IMR-90 (cell line): Measurements from ENCODE around the gene ERGIC1. TPM values are rescaled to one million over a fixed set of nuclear protein-coding genes. Genes with fewer than 3 reads are reported as not detected.

Experiments
- ATAC-seq: fragments of 200-7000 bp; cut with Tn5 transposase; 2 replicates; pipeline ENCODE4 v1.9.1; 2020; ENCODE audit warnings: low read depth, mild to moderate bottlenecking, moderate library complexity
- BruUV-seq: library from RNA; stranded (reverse); fragments of 400-500 nt; replicated peaks from 2 replicates; lab custom pipeline; 2021; lab: Mats Ljungman, UMichigan
- CTCF ChIA-PET: fragments of 300-600 bp; formaldehyde crosslinking; extraction: SDS; loops from one replicate; lab custom pipeline; 2021; ENCODE audit warnings: antibody characterized with exemption; lab: Yijun Ruan, JAX
- POLR2A ChIA-PET: fragments of 300-600 bp; sonication (Branson Sonifier 250); formaldehyde crosslinking; loops from one replicate; lab custom pipeline; 2022; ENCODE audit warnings: antibody characterized with exemption; ENCODE audit not compliant: unreplicated experiment; lab: Charles Lee
- DNase-seq: peaks from one replicate; pipeline ENCODE4 v3.0.0; 2013
- H2AFZ ChIP-seq: replicated peaks from 2 replicates; pipeline ENCODE3; 2013; ENCODE audit warnings: low read length, mild to moderate bottlenecking; ENCODE audit not compliant: poor library complexity
- H2AK5ac ChIP-seq: 2 replicates; pipeline ENCODE4 v1.6.1; 2013; ENCODE audit warnings: low read depth, low read length, inconsistent platforms
- H2AK9ac ChIP-seq: replicated peaks from 2 replicates; pipeline ENCODE3; 2013; ENCODE audit warnings: mild to moderate bottlenecking, low read depth, low read length, moderate library complexity; ENCODE audit not compliant: poor library complexity
- H2BK120ac ChIP-seq: 2 replicates; pipeline ENCODE4 v1.6.1; 2013; ENCODE audit warnings: low read depth, low read length, inconsistent platforms
- H2BK15ac ChIP-seq: 3 replicates; pipeline ENCODE4 v1.6.1; 2013; ENCODE audit warnings: low read depth, low read length, inconsistent platforms
- H2BK20ac ChIP-seq: 2 replicates; pipeline ENCODE4 v1.6.1; 2013; ENCODE audit warnings: low read depth, mild to moderate bottlenecking, inconsistent platforms, low read length, moderate library complexity
- H2BK5ac ChIP-seq: 2 replicates; pipeline ENCODE4 v1.6.1; 2013; ENCODE audit warnings: mild to moderate bottlenecking, low read depth, low read length, inconsistent platforms; ENCODE audit not compliant: poor library complexity, severe bottlenecking
- H3K14ac ChIP-seq: replicated peaks from 2 replicates; pipeline ENCODE4 v1.6.1; 2013; ENCODE audit warnings: low read depth, low read length, inconsistent platforms
- H3K18ac ChIP-seq: 2 replicates; pipeline ENCODE4 v1.6.1; 2013; ENCODE audit warnings: low read depth, low read length, control low read depth
- H3K23ac ChIP-seq: 2 replicates; pipeline ENCODE4 v1.6.1; 2013; ENCODE audit warnings: low read depth, low read length, inconsistent platforms
- H3K27ac ChIP-seq: 2 replicates; pipeline ENCODE4 v1.5.1; 2013; ENCODE audit warnings: mild to moderate bottlenecking, control low read depth, low read length; ENCODE audit not compliant: insufficient read depth
- H3K27me3 ChIP-seq: 2 replicates; pipeline ENCODE4 v1.6.1; 2013; ENCODE audit warnings: low read length; ENCODE audit not compliant: control insufficient read depth, insufficient read depth
- H3K36me3 ChIP-seq: 2 replicates; pipeline ENCODE4 v1.6.1; 2013; ENCODE audit warnings: low read length, mixed read lengths; ENCODE audit not compliant: control insufficient read depth, insufficient read depth
- H3K4ac ChIP-seq: 2 replicates; pipeline ENCODE4 v1.6.1; 2013; ENCODE audit warnings: low read depth, low read length, inconsistent platforms
- H3K4me1 ChIP-seq: 2 replicates; pipeline ENCODE4 v1.6.1; 2013; ENCODE audit warnings: low read length, mixed read lengths; ENCODE audit not compliant: control insufficient read depth, insufficient read depth
- H3K4me2 ChIP-seq: 2 replicates; pipeline ENCODE4 v1.6.1; 2013; ENCODE audit warnings: low read depth, mild to moderate bottlenecking, control low read depth, low read length, moderate library complexity
- H3K4me3 ChIP-seq: 2 replicates; pipeline ENCODE4 v1.5.1; 2013; ENCODE audit warnings: low read depth, mild to moderate bottlenecking, control low read depth, low read length, moderate library complexity; ENCODE audit not compliant: insufficient read depth
- H3K56ac ChIP-seq: 2 replicates; pipeline ENCODE4 v1.6.1; 2013; ENCODE audit warnings: low read length, inconsistent platforms; ENCODE audit not compliant: insufficient read depth; ENCODE audit errors: extremely low read depth
- H3K79me1 ChIP-seq, 2 experiments: 2 replicates each; pipeline ENCODE4 v1.6.1; 2013; ENCODE audit warnings: low read length in 2 of 2, inconsistent platforms in 1 of 2, low read depth in 1 of 2
- H3K9ac ChIP-seq: 2 replicates; pipeline ENCODE4 v1.6.1; 2013; ENCODE audit warnings: low read depth, low read length, control low read depth
- H3K9me1 ChIP-seq: 2 replicates; pipeline ENCODE4 v1.6.1; 2013; ENCODE audit warnings: low read length, inconsistent platforms; ENCODE audit not compliant: insufficient read depth
- H3K9me3 ChIP-seq: 2 replicates; pipeline ENCODE4 v1.6.1; 2013; ENCODE audit warnings: low read length; ENCODE audit not compliant: control insufficient read depth, insufficient read depth
- H4K20me1 ChIP-seq: 2 replicates; pipeline ENCODE4 v1.6.1; 2013; ENCODE audit warnings: low read length, inconsistent platforms; ENCODE audit not compliant: insufficient read depth
- H4K5ac ChIP-seq: 2 replicates; pipeline ENCODE4 v1.6.1; 2013; ENCODE audit warnings: mild to moderate bottlenecking, low read depth, low read length, control low read depth
- H4K8ac ChIP-seq, 2 experiments: 2 replicates each; pipeline ENCODE4 v1.6.1; 2013; ENCODE audit warnings: low read depth in 2 of 2, low read length in 2 of 2, control low read depth in 1 of 2, inconsistent platforms in 1 of 2
- H4K91ac ChIP-seq: 2 replicates; pipeline ENCODE4 v1.6.1; 2013; ENCODE audit warnings: low read depth, low read length, inconsistent platforms; ENCODE audit not compliant: insufficient read depth
- BHLHE40 ChIP-seq: fragments of 150-350 bp; IDR thresholded peaks from 2 replicates; pipeline ENCODE4 v1.6.1; 2016; ENCODE audit warnings: mild to moderate bottlenecking, low read depth, low read length
- CHD1 ChIP-seq: IDR thresholded peaks from 2 replicates; pipeline ENCODE4 v1.6.1; 2012; ENCODE audit warnings: low read depth, low read length, improper control_type of control experiment
- FOS ChIP-seq: fragments of 150-350 bp; IDR thresholded peaks from 2 replicates; pipeline ENCODE4 v1.6.1; 2016; ENCODE audit warnings: low read depth, low read length
- MAFK ChIP-seq: IDR thresholded peaks from 2 replicates; pipeline ENCODE4 v1.6.1; 2012; ENCODE audit warnings: low read depth, low read length, improper control_type of control experiment
- MAZ ChIP-seq: IDR thresholded peaks from 2 replicates; pipeline ENCODE4 v1.6.1; 2012; ENCODE audit warnings: low read depth, mild to moderate bottlenecking, low read length, improper control_type of control experiment, moderate library complexity, borderline replicate concordance
- MXI1 ChIP-seq: IDR thresholded peaks from 2 replicates; pipeline ENCODE4 v1.6.1; 2012; ENCODE audit warnings: low read depth, mild to moderate bottlenecking, low read length, moderate library complexity, borderline replicate concordance
- NFE2L2 ChIP-seq: fragments of 150-350 bp; IDR thresholded peaks from 2 replicates; pipeline ENCODE4 v1.6.1; 2016; ENCODE audit warnings: low read depth, mild to moderate bottlenecking, low read length
- POLR2A ChIP-seq: IDR thresholded peaks from 2 replicates; pipeline ENCODE4 v1.6.1; 2012; ENCODE audit warnings: mild to moderate bottlenecking, low read depth, low read length
- RAD21 ChIP-seq: IDR thresholded peaks from 2 replicates; pipeline ENCODE4 v1.6.1; 2012; ENCODE audit warnings: low read length, improper control_type of control experiment
- RCOR1 ChIP-seq: IDR thresholded peaks from 2 replicates; pipeline ENCODE4 v1.6.1; 2012; ENCODE audit warnings: mild to moderate bottlenecking, low read length, improper control_type of control experiment; ENCODE audit not compliant: insufficient replicate concordance
- RFX5 ChIP-seq: IDR thresholded peaks from 2 replicates; pipeline ENCODE4 v1.8.0; 2012; ENCODE audit warnings: low read depth, mild to moderate bottlenecking, low read length, moderate library complexity
- SMC3 ChIP-seq: fragments of 150-350 bp; IDR thresholded peaks from 2 replicates; pipeline ENCODE4 v1.6.1; 2016; ENCODE audit warnings: low read depth, mild to moderate bottlenecking, antibody characterized with exemption, low read length, moderate library complexity
- WGBS, 2 experiments: methylation state at CpG; one replicate each; pipeline versions ENCODE4 v1.1.5 to v1.1.7; 2013; ENCODE audit warnings: missing lambda C conversion rate in 2 of 2; ENCODE audit not compliant: insufficient read length in 1 of 2; ENCODE audit errors: extremely low coverage in 2 of 2; 5-methylcytosine and 5-hydroxymethylcytosine counted together
- dilution Hi-C: fragments of 300-500 bp; cut with HindIII; formaldehyde crosslinking; loops from one replicate; pipeline ENCODE4 v1.14.3; 2018; ENCODE audit warnings: low sequenced_read_pairs; ENCODE audit not compliant: unreplicated experiment
- in situ Hi-C: fragments of 300-500 bp; cut with MboI; formaldehyde crosslinking; loops from 3 replicates; pipeline ENCODE4 v1.14.3; 2019; ENCODE audit warnings: low sequenced_read_pairs, inconsistent platforms, mixed read lengths
- intact Hi-C: fragments of 100-400 bp; cut with micrococcal nuclease; formaldehyde crosslinking; loops from 2 replicates; pipeline ENCODE4 v1.10.0; 2022
- polyA plus RNA-seq, 3 experiments: library from polyadenylated mRNA; depleted of rRNA; stranded (reverse); fragments of >200 nt; gene quantifications; 2 replicates each; pipeline ENCODE4 v1.2.3, GENCODE V29; 2012; ENCODE audit warnings: low replicate concordance in 1 of 3
- total RNA-seq: library from RNA; depleted of rRNA; stranded (reverse); fragments of >200 nt; gene quantifications from 2 replicates; pipeline ENCODE4 v1.2.3, GENCODE V29; 2012
- TF ChIP-seq, protein P1 (sequence below): fragments of 150-350 bp; IDR thresholded peaks from 2 replicates; pipeline ENCODE4 v1.6.1; 2017; ENCODE audit warnings: mild to moderate bottlenecking, antibody characterized with exemption, low read length, low read depth
- TF ChIP-seq, protein P2 (sequence below): conservative IDR thresholded peaks from 2 replicates; pipeline ENCODE4 v1.5.1; 2012; ENCODE audit warnings: mild to moderate bottlenecking, low read depth, low read length, improper control_type of control experiment

The ERGIC1 gene
- total and polyA plus RNA-seq, 2 of the 4 experiments (the other 2 are of a cell fraction), result 134 to 192 TPM

DNA sequence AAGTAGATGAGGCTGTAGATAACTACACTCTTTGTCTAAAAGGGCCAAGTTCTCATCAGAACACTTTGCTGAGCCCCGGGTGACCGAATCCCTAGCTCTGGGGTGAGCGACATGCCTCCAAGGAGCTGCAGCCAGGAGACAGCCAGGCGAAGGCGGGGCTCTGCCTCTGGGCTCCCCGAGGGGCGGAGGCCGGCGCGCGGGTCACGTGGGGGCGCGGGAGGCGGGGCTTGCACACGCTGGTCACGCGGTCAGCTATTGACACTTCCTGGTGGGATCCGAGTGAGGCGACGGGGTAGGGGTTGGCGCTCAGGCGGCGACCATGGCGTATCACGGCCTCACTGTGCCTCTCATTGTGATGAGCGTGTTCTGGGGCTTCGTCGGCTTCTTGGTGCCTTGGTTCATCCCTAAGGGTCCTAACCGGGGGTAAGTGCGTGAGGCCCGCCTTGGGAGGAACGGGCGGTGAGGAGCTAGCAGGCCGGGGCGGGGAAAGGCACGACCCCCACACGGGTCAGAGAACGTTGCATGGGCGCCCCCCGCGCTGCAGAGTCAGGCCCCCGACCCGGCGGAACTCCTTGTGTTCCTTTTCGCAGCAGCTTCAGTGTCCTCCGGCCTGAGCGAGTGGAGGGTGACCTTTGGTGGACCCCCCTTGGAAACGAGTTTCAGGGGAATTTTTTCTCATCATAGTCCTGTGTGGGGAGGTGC lies 149.6 kb downstream of the ERGIC1 start, which contains the start of gene ATP6V0E1:
Gene ATP6V0E1, plus strand, starts transcription at position 230 of the 702 bp plus-strand sequence. Its CDS starts 90 bp downstream, at position 320.
- peak within 1 kb of the TSS; percentile 87 for H3K14ac ChIP-seq
- peak within 1 kb of the TSS; percentile 94 for H2AK9ac ChIP-seq
- peak within 1 kb of the TSS; percentile 89 for H3K4me2 ChIP-seq
- H3K4ac ChIP-seq, result peak within 1 kb of the TSS; percentile 79
- CTCF ChIA-PET, result interaction anchor here (0.7 to 1.4 kb wide), 7 partner anchors 11 to 403 kb away, joined by 3 to 6 read pairs (median 4); no protein-coding TSS in a partner anchor
- peak within 1 kb of the TSS; percentile 84 for H2BK120ac ChIP-seq
- peak within 1 kb of the TSS; percentile 75 for H3K23ac ChIP-seq
- H2AK5ac ChIP-seq, result peak within 1 kb of the TSS; percentile 79
- H4K5ac ChIP-seq, result peak within 1 kb of the TSS; percentile 45
- dilution Hi-C loops, result no loop called here
- ATAC-seq (peak; percentile 95), DNase-seq (peak; percentile 86)
- 0% methylated on average over 23 of the region's 49 CpGs; no CpG with 5 or more reads in 1 of the 2 experiments for whole genome bisulfite sequencing, 2 experiments
- peak within 1 kb of the TSS; percentile 5 to 91; a peak in 3 of 4 replicates for H4K8ac ChIP-seq
- no peaks in the 10 kb centered on the region; the same call in 1 of the 2 replicates for H3K9me1 ChIP-seq
- H4K20me1 ChIP-seq, result peaks cover 22% of the 10 kb centered on the region; the same call in 1 of the 2 replicates
- in situ Hi-C loops, result loop anchor here (5.0 kb wide), 2 partner anchors 159 to 304 kb away; partner anchors contain the start of gene BNIP1
- peak within 1 kb of the TSS; percentile 70 for H4K91ac ChIP-seq
- H3K18ac ChIP-seq, result peak within 1 kb of the TSS; percentile 73
- no peaks in the 10 kb centered on the region for H3K27me3 ChIP-seq
- peak within 1 kb of the TSS; percentile 86 for H3K4me3 ChIP-seq
- H3K9ac ChIP-seq, result peak within 1 kb of the TSS; percentile 92
- peaks cover 2% of the 10 kb centered on the region; the same call in 1 of the 2 replicates for H3K4me1 ChIP-seq
- 0 out of 2 replicates have a peak within 1 kb of the TSS, but pooled peaks have one; percentile 4 for H2BK20ac ChIP-seq
- no peak within 1 kb of the TSS for H2BK15ac ChIP-seq
- H3K9me3 ChIP-seq, result no peaks in the 10 kb centered on the region
- POLR2A ChIA-PET, result interaction anchor here (0.5 to 1.0 kb wide), 3 partner anchors 73 to 147 kb away, joined by 3 read pairs; no protein-coding TSS in a partner anchor
- H3K36me3 ChIP-seq, result peaks cover 13% of the 10 kb centered on the region; the same call in 1 of the 2 replicates
- H3K79me1 ChIP-seq, result peaks cover 10 to 19% of the 10 kb centered on the region in 2 experiments; a peak in 3 of 4 replicates
- H2BK5ac ChIP-seq, result peak within 1 kb of the TSS; percentile 61
- intact Hi-C loops, result loop anchor here (1.0 to 2.0 kb wide), 3 partner anchors 74 to 299 kb away; partner anchors contain the start of gene BNIP1
- peak within 1 kb of the TSS; percentile 73 for H3K56ac ChIP-seq
- H3K27ac ChIP-seq, result peak within 1 kb of the TSS; percentile 92
- H2AFZ ChIP-seq, result peak within 1 kb of the TSS; percentile 96
- TSS peak; percentile 51 for BruUV-seq
- TF ChIP-seq RAD21 (no peak), MAFK (no peak), MAZ (peak; percentile 82), CHD1 (no peak), POLR2A (peak; percentile 61), SMC3 (no peak), BHLHE40 (0 out of 2 replicates have a peak, but pooled peaks have one; percentile 33), NFE2L2 (no peak), FOS (no peak; the same call in 1 of the 2 replicates), MXI1 (peak; percentile 80; the same call in 1 of the 2 replicates), RCOR1 (peak; percentile 6), RFX5 (no peak)
- TF ChIP-seq, protein P1, sequence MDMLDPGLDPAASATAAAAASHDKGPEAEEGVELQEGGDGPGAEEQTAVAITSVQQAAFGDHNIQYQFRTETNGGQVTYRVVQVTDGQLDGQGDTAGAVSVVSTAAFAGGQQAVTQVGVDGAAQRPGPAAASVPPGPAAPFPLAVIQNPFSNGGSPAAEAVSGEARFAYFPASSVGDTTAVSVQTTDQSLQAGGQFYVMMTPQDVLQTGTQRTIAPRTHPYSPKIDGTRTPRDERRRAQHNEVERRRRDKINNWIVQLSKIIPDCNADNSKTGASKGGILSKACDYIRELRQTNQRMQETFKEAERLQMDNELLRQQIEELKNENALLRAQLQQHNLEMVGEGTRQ, result peak; percentile 99
- TF ChIP-seq, protein P2, sequence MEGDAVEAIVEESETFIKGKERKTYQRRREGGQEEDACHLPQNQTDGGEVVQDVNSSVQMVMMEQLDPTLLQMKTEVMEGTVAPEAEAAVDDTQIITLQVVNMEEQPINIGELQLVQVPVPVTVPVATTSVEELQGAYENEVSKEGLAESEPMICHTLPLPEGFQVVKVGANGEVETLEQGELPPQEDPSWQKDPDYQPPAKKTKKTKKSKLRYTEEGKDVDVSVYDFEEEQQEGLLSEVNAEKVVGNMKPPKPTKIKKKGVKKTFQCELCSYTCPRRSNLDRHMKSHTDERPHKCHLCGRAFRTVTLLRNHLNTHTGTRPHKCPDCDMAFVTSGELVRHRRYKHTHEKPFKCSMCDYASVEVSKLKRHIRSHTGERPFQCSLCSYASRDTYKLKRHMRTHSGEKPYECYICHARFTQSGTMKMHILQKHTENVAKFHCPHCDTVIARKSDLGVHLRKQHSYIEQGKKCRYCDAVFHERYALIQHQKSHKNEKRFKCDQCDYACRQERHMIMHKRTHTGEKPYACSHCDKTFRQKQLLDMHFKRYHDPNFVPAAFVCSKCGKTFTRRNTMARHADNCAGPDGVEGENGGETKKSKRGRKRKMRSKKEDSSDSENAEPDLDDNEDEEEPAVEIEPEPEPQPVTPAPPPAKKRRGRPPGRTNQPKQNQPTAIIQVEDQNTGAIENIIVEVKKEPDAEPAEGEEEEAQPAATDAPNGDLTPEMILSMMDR, result no peak
